Right lung (tissue), 5 donors: Measurements from ENCODE around the gene SPTBN1. TPM values are rescaled to one million over a fixed set of nuclear protein-coding genes. Genes with fewer than 3 reads are reported as not detected.
A peak's percentile ranks its signal among the peaks of the same experiment; 100 is the strongest.
"Not testable (repeated sequence)": the region's sequence is repeated elsewhere in the genome, so short reads cannot be mapped to it uniquely, and the experiment has no call there.

Experiments
- DNase-seq, 2 donors: peaks; one replicate each; pipeline ENCODE4 v3.0.0-alpha.2; 2013
- polyA plus RNA-seq, 5 donors: library from polyadenylated mRNA; unstranded; fragments of 120-200 nt; gene quantifications; one replicate each; pipeline versions ENCODE4 v1.2.1 to v1.2.3, GENCODE V29; 2013; ENCODE audit warnings: inconsistent platforms in 1 of 5, low replicate concordance in 1 of 5; ENCODE audit not compliant: insufficient read length in 5 of 5, insufficient read depth in 1 of 5

Gene SPTBN1
- polyA plus RNA-seq, 5 donors = 413 to 552 (median 522) TPM

DNA sequence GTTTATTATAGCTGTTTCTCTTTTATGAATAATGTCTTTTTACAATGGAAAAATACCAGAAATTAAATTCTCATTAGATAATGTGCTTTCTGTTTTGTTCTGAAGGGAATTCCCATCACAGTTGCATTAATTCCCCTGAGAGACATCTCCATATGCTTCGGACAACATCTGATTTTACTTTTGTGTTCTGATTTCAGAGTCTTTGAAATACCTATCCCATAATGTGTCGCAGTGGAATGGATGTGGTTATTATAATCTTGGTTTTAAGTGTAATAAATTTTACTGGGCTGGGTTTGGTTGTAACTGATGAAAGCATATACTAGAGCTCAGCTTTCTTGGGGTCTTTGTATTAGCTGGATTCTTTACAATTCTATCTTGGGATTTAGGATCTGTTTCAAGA, 12.5 kb downstream of the SPTBN1 start:
- DNase-seq = no peak

- DNase-seq = no peak
These were observed 13.4 kb downstream of the SPTBN1 start for GRCh38 chr2:54469484-54470053.

DNA sequence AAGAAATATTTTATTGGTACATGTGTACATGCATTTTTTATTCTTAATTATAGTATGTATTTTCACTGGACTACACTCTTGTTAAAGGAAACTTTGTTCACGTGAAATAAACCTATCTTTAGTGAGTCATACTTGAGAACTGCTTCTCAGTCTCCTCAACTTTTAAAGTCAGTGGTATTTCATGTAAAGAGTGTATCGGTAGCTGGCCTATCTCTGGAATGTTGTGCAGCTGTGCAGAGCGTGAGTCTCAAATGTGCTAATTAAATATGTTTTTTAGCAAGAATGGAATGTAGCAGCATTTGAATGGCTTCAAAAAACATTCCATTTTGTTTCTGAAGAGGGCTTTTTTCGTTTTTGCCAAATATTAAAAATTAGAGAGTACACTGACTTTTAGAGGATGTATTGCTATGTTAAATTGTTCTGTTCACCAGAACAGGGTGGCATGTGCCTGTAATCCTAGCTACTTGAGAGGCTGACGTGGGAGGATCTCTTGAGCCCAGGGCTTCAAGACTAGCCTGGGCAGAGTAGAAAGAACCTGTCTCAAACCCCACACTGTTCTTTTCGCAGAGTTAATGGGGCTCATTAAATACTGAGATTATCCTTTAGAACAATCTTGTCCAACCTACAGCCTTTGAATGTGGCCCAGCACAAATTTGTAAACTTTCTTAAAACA, 14.3 kb downstream of the SPTBN1 start:
- DNase-seq = no peak

DNA sequence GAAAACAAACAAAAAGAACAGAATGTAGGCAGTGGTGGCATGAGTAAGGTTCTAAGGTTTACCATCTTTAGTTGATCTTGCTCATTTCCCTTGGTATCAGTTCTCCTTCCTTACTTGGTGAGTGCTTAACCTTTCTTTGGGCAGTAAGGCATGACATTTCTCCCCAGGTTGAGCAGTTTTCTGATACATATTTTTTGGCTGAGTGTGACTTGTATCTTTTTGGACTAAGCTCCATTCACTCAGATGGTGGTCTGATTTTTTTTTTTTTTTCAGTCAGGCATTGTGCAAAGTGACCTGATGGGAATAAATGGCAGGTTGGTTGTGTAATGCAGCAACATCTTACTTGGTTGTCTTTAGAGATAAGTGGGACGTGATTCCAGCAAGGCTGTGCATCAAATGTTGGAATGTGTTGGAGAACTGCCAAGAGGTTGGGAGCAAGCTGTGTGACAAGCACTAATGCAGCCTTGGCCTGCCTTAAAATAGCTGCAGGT, 15.1 kb downstream of the SPTBN1 start:
- DNase-seq = peak; percentile 60 to 62

GRCh38 chr2:54473851-54474250, 17.7 kb downstream of the SPTBN1 start:
- no peak for DNase-seq

- no peak for DNase-seq
These were observed 19.2 kb downstream of the SPTBN1 start for GRCh38 chr2:54475285-54475684.

DNA sequence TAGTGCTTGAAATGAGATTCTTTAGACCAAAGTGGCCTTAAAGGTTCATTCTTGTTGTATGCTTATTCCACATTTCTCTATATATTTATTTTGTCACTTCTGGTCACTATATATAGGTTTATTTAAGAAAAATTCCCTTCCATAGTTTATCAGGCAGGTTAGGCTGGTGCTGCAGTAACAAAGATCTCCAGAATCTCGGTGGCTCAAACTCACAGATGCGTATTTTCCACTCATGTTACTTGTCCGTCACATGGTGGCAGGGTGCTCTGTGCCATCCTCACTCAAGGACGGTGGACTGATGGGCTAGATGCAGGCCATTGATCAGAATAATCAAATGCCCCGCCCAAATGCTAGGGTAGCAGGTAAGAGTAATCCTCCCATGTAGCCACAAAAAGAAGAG, 19.8 kb downstream of the SPTBN1 start:
- DNase-seq = no peak

- DNase-seq = no peak
These were observed 20.7 kb downstream of the SPTBN1 start for GRCh38 chr2:54476852-54477251.

DNA sequence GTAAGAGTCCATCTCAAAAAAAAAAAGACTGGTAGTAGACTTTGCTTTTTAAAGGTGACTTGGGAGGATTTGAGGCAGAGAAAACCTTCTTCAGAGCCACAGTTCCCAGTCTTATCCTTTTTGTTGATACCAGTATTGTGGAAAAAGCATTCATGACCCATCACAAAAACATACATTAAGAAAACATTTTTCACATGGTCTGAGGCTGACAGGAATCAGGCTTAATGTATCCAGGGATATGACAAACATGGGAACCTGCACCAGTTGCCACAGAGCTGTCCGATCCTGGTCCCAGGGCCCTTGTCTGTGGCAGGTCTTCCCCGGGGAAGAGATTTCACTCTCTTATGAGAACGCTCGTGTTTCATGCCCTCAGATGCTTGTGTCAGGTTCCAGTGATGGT, 21.8 kb downstream of the SPTBN1 start:
- no peak for DNase-seq

GRCh38 chr2:54478899-54479298, 22.8 kb downstream of the SPTBN1 start:
- DNase-seq = no peak

DNA sequence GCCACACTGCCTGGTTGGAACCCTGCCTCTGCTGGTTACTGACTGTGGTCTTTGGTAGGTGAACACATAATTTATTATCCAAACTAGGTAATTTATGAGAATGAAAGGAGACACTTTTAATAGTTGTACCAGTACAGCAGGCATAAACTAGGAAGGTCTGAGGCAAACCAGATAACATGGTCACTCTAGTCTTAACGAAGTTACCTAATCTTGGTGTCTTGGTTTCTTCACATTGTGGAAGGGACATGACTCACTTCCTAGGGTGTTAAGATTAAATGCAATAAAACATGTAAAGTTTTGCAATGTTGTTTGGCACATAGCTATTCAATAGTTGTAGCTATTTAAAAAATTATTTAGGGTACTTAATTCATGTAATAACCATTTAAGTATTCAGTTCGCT, 23.3 kb downstream of the SPTBN1 start:
- no peak for DNase-seq

- no peak for DNase-seq
These were observed 23.9 kb downstream of the SPTBN1 start for GRCh38 chr2:54480025-54480424.

GRCh38 chr2:54481686-54482085, 25.6 kb downstream of the SPTBN1 start:
- DNase-seq = no peak

GRCh38 chr2:54482715-54483114, 26.6 kb downstream of the SPTBN1 start:
- no peak for DNase-seq

DNA sequence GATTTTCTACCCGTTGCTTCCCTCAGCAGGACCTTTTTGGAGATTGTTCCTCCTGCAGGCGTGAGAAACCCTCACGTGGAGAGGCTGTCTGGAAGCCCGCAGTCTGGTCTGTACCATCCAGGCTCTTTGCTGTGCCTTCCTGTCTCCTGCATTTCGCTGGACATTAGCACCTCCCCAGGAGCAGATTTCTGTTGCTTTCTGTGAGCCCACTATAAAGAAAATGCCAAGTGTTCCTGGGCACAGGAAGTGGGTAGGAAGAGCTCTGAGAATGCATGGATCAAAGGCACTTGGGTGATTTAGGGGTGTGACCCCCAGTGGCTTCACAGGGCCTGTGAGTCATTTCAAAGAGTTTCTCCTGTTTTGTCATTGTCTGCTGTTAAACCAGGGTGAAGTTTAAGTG, 27.3 kb downstream of the SPTBN1 start:
- DNase-seq = no peak

GRCh38 chr2:54485756-54486155, 29.6 kb downstream of the SPTBN1 start:
- DNase-seq = not testable (repeated sequence)

DNA sequence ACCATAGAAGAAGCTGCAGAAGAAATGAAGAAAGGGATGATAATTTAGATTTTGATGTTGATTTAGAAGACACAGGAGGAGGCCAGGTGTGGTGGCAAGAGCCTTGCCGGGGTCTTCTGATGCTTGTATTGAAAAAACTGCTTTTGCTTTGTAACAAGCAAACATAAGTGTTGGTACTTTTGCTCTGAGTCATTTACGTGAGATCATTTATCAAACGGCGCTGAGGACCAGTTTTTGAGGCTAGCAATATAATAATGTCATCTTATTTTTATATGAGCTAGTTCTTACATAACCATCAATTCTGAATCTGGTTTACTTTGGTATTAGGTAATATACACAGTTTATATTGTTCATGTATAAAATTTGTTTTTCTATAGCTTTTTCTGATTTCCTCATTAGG, 30.6 kb downstream of the SPTBN1 start:
- no peak for DNase-seq

DNA sequence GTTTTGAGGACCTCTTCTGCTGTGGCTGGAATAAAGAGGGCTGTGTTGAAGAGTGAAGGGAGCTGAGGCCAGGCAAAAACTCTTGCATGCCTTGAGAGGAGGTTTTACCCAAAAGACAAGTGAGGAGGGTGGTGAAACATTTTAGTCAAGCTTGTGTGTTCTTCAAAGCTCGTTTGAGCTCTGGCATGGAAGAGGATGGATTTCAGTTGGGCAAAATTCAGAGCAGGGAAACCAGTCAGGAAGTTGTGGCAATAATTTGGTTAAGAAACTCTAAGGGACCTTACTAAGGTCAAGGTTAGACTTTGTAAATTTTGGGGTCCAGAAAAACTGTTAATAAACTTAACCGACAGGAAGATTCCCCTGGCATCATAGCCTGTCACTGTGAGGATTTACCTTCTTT, 34.7 kb downstream of the SPTBN1 start:
- DNase-seq = no peak

DNA sequence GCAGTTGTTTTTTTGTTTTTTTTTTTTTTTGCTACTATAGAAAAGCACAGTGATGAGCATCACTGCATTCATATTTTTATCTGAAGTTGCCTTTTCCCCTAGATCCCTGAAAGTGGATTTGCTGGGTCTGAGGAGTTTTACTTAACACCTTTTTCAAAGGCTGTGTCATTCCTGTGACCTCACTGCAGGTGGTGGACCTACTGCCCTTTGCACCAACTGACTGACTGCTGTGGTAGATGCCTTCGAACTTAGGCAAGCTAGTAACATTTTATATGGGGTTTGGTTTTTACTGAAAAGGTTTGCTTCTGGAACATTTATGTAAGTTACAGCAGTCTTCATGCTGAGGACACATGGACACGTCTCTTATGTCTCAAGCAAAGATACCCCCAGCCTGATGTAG, 36.2 kb downstream of the SPTBN1 start:
- no peak for DNase-seq

GRCh38 chr2:54494087-54494486, 38.0 kb downstream of the SPTBN1 start:
- no peak for DNase-seq

DNA sequence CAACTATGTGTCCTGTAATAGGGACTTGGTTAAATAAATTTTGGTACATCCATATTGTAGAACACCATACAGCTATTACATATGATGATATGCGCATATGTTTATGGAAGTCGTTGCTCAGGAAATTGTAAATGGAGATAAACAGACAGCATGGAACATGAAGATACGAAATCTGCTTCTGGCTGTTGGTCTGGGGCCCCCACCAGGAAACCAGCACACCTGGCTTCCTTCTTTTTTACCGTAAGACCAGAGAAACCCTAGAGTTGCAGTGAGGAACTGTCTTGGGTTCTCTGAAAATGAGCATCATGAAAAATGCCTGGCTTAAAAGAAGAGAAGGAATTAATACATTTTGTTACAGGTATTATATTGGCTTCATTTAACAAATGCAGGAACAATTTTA, 40.8 kb downstream of the SPTBN1 start:
- DNase-seq = no peak

GRCh38 chr2:54497763-54498680, 41.9 kb downstream of the SPTBN1 start:
- no peak for DNase-seq

GRCh38 chr2:54499661-54500060, 43.5 kb downstream of the SPTBN1 start:
- DNase-seq = peak; percentile 86 to 90
